NCI-H226 (cell line): Measurements from ENCODE around the gene ZNF660.
"Not testable (repeated sequence)": the region's sequence is repeated elsewhere in the genome, so short reads cannot be mapped to it uniquely, and the experiment has no call there.

Source experiments
- DNase-seq: peaks from one replicate; pipeline ENCODE4 v3.0.0-alpha.2; 2015

ZNF660 gene

GRCh38 chr3:44584646-44585501 lies at the start of gene ZNF660:
Gene ZNF660 (plus strand): TSS chr3:44584964. CDS start chr3:44594194, 9,230 bp downstream.
- no peak for DNase-seq

- DNase-seq: no peak
Observed at GRCh38 chr3:44535364-44535763, 49.4 kb upstream of the ZNF660 start.

- not testable (repeated sequence) for DNase-seq
Observed at GRCh38 chr3:44544811-44545210, 40.0 kb upstream of the ZNF660 start.

- DNase-seq: no peak
Observed at GRCh38 chr3:44554626-44555592, 29.9 kb upstream of the ZNF660 start, which contains the start of gene ZKSCAN7. Gene ZKSCAN7 (plus strand): TSS chr3:44555193. CDS start chr3:44557048, 1,855 bp downstream.

- DNase-seq: no peak
Observed at GRCh38 chr3:44555723-44556122, 29.0 kb upstream of the ZNF660 start.

GRCh38 chr3:44557074-44557473 lies 27.7 kb upstream of the ZNF660 start:
- DNase-seq: no peak

- DNase-seq: no peak
Observed at GRCh38 chr3:44561076-44561475, 23.7 kb upstream of the ZNF660 start.

GRCh38 chr3:44562147-44562546 lies 22.6 kb upstream of the ZNF660 start:
- no peak for DNase-seq

- DNase-seq: no peak
Observed at GRCh38 chr3:44568561-44568960, 16.2 kb upstream of the ZNF660 start.

GRCh38 chr3:44571024-44571423 lies 13.7 kb upstream of the ZNF660 start:
- DNase-seq: no peak

- no peak for DNase-seq
Observed at GRCh38 chr3:44576613-44577012, 8.2 kb upstream of the ZNF660 start.

- DNase-seq: not testable (repeated sequence)
Observed at GRCh38 chr3:44577354-44577952, 7.3 kb upstream of the ZNF660 start.

GRCh38 chr3:44578316-44578715 lies 6.4 kb upstream of the ZNF660 start:
- not testable (repeated sequence) for DNase-seq

- DNase-seq: not testable (repeated sequence)
Observed at GRCh38 chr3:44578924-44579515, 5.7 kb upstream of the ZNF660 start.

- DNase-seq: not testable (repeated sequence)
Observed at GRCh38 chr3:44579749-44580148, 5.0 kb upstream of the ZNF660 start.

GRCh38 chr3:44580971-44581370 lies 3.8 kb upstream of the ZNF660 start:
- not testable (repeated sequence) for DNase-seq

- no peak for DNase-seq
Observed at GRCh38 chr3:44596621-44597020, 11.9 kb downstream of the ZNF660 start.

GRCh38 chr3:44601749-44602148 lies 17.0 kb downstream of the ZNF660 start:
- no peak for DNase-seq

GRCh38 chr3:44612678-44613077 lies 27.9 kb downstream of the ZNF660 start:
- no peak for DNase-seq

GRCh38 chr3:44624749-44625480 lies 40.2 kb downstream of the ZNF660 start, which contains the start of gene ZNF197:
Gene ZNF197 (plus strand): TSS chr3:44625036. CDS start chr3:44629155, 4,119 bp downstream.
- peak; percentile 87 for DNase-seq

- DNase-seq: no peak
Observed at GRCh38 chr3:44628716-44629115, 44.0 kb downstream of the ZNF660 start.

GRCh38 chr3:44632193-44632592 lies 47.4 kb downstream of the ZNF660 start:
- DNase-seq: no peak
